NCI-H2171 (cell line): Measurements from ENCODE around the gene HMCES.
"Not testable (repeated sequence)": the region's sequence is repeated elsewhere in the genome, so short reads cannot be mapped to it uniquely, and the experiment has no call there.

Experiments used
- DNase-seq: peaks from one replicate; lab custom pipeline; 2025; lab: John Stamatoyannopoulos, UW

Gene HMCES

GRCh38 chr3:129257609-129258008 lies 21.1 kb upstream of the HMCES start:
- no peak for DNase-seq

- DNase-seq = no peak
These were observed 18.8 kb upstream of the HMCES start for GRCh38 chr3:129259612-129260477.

DNA sequence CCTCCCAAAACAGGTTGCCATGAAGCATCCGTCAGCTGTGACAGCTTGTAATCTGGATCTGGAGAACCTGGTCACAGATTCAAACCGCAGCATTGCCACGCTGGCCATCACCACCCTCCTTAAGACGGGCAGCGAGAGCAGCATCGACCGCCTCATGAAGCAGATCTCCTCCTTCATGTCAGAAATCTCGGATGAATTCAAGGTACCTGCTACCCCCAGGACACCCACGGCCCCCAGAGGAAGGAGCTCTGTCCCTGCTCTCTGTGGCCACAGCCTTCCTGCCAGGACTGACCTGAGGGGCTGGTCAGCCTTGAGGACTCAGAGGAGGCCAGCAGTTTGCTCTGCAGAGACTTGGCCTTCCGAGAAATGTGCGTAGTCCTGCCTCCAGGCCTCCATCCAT lies 18.1 kb upstream of the HMCES start:
- DNase-seq = no peak

- no peak for DNase-seq
These were observed 16.8 kb upstream of the HMCES start for GRCh38 chr3:129261894-129262293.

- DNase-seq = no peak
These were observed 15.3 kb upstream of the HMCES start for GRCh38 chr3:129263161-129263910.

DNA sequence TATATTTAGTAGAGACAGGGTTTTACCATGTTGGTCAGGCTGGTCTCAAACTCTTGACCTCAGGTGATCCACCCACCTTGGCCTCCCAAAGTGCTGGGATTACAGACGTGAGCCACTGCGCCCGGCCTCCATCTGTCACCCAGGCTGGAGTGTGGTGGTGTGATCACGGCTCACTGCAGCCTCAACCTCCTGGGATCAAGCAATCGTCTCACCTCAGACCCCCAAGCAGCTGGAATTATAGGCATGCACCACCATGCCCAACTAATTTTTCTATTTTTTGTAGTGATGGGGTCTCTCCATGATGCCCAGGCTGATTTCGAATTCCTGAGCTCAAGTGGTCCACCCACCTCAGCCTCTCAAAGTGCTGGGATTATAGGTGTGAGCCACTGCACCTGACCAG lies 13.7 kb upstream of the HMCES start:
- DNase-seq = not testable (repeated sequence)

GRCh38 chr3:129266651-129267050 lies 12.0 kb upstream of the HMCES start:
- DNase-seq = no peak

GRCh38 chr3:129268396-129268795 lies 10.3 kb upstream of the HMCES start:
- no peak for DNase-seq

DNA sequence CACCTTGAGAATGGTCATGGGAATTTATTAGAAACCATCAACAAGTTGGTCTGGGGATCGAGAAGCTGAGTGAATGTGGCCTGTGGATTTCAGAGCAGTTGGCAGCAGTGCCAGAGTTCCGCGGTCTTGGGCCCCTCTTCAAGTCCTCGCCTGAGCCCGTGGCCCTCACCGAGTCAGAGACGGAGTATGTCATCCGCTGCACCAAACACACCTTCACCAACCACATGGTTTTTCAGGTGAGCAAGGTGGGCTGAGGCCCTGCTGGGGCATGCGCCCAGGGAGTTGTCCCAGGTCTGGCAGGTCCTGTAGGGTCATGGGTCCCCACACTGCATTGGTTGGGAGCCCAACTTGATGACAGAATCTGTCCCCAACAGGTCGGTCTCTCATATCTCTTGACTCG lies 7.0 kb upstream of the HMCES start:
- DNase-seq = no peak

- DNase-seq = no peak
These were observed 2.3 kb upstream of the HMCES start for GRCh38 chr3:129276385-129276784.

- DNase-seq = peak; percentile 26
These were observed 820 bp upstream of the HMCES start for GRCh38 chr3:129277829-129278271.

- no peak for DNase-seq
These were observed 566 bp downstream of the HMCES start for GRCh38 chr3:129278966-129279906.

DNA sequence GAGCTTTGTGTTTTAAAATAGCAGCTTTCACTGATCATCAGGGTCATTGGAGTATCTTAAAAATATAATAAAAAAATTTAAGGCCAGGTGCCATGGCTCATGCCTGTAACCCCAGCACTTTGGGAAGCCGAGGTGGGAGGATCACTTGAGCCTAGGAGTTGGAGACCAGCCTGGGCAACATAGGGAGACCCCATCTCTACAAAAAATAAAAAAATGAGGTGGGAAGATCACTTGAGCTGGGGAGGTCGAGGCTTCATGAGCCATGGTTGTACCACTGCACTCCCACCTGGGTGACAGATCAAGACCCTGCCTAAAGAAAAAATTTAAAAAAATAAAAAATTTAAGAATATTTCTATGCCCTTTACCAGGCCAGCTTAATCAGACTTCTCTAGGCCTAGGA lies 1.5 kb downstream of the HMCES start:
- no peak for DNase-seq

DNA sequence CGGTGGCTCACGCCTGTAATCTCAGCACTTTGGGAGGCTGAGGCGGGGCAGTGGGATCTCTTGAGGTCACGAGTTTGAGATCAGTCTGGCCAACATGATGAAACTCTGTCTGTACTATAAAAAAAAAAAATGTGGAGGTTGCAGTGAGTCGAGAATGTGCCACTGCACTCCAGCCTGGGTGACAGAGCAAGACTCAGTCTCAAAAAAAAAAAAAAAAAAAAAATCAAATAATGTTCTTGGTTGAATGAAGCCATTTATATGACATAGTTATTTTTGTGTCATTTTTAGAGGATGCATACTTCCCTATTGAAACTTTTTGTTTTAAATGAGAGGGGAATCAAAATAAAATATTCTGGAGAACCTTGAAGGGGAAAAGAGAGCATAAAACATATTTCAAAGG lies 3.1 kb downstream of the HMCES start:
- no peak for DNase-seq

GRCh38 chr3:129282727-129283327 lies 4.2 kb downstream of the HMCES start:
- no peak for DNase-seq

DNA sequence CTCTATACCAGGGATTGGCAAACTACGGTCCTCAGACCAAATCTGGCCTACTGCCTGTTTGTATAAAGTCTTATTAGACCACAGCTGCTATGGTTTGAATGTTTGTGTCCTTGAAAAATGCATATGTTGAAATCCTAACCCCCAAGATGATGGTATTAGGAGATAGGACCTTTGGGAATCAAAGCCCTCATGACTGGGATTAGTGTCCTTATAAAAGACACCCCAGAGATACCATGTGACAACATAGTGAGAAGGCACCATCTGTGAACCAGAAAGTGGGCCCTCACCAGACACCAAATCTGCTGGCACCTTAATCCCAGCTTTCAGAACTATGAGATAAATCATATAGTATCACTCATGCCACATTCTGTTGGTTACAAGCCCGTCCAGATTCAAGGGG lies 7.4 kb downstream of the HMCES start:
- DNase-seq = no peak

DNA sequence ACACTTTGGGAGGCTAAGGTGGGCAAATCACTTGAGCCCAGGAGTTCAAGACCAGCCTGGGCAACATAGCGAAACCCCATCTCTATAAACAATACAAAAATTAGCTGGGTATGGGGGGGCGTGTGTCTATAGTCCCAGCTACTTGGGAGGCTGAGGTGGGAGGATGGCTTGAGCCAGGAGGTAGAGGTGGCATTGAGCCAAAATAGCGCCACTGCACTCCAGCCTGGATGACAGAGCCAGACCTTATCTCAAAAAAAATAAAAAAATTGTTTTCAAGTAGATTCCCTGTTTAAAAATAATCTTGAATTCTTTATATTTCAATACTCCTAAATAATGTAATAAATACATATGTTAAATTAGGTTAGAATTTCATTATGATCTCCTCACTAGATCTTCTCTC lies 9.8 kb downstream of the HMCES start:
- DNase-seq = no peak

GRCh38 chr3:129289201-129289921 lies 10.7 kb downstream of the HMCES start:
- no peak for DNase-seq

DNA sequence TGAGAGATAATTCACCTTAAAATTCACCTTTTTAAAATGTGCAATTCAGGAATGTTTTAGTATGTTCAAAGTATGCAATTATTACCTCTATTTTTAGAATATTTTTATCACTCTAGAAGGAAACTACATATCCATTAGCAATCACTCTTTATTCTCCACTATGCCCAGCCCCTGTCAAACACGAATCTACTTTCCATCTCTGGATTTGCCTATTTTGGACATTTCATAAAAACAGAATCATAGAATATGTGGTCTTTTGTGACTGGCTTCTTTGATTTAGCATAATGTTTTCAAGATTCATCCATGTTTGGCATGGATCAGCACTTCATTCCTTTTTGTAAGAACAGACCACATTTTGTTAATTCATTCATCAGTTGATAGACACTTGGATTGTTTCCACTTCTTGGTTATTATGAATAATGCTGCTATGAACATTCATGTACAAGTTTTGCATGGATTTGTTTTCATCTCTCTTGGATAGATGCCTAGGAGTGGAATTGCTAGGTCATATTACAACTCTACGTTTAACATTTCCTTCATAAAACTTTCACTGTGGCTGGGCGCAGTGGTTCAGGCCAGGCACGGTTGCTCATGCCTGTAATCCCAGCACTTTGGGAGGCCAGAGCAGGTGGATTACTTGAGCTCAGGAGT lies 12.7 kb downstream of the HMCES start:
- DNase-seq = no peak

DNA sequence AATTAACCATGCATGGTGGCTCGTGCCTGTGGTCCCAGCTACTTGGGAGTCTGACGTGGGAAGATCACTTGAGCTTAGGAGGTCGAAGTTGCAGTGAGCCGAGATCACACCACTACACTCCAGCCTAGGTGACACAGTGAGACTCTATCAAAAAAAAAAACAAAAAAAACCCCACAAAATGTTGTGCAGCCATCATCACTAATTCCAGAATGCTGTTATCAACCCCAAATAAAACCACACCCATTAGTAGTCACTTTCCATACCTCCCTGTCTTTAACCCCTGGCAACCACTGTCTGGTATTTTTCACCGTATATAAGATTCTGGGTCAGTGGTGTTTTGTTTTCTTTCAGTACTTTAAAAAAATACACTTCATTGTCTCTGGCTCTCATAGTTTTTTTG lies 16.6 kb downstream of the HMCES start:
- no peak for DNase-seq
